PFSK-1 (cell line): ENCODE results near the gene AAK1.

Experiments used
- FOXP2 ChIP-seq: optimal IDR thresholded peaks from 2 replicates; pipeline ENCODE3; 2011; ENCODE audit warnings: borderline replicate concordance, control low read depth, inconsistent platforms; ENCODE audit not compliant: insufficient read depth; ENCODE audit errors: extremely low read length, extremely low read depth
- POLR2AphosphoS5 ChIP-seq: IDR thresholded peaks from 2 replicates; pipeline ENCODE4 v1.6.1; 2012; ENCODE audit warnings: low read depth, mild to moderate bottlenecking, control low read depth, low read length, moderate library complexity
- SIN3A ChIP-seq: IDR thresholded peaks from 2 replicates; pipeline ENCODE4 v1.6.1; 2012; ENCODE audit warnings: mild to moderate bottlenecking, low read length, moderate library complexity, borderline replicate concordance; ENCODE audit not compliant: insufficient read depth
- TAF1 ChIP-seq: IDR thresholded peaks from 2 replicates; pipeline ENCODE4 v1.6.1; 2012; ENCODE audit warnings: low read length, control low read depth, borderline replicate concordance; ENCODE audit not compliant: insufficient read depth
- TF ChIP-seq, protein P1 (sequence below), 2 experiments: IDR thresholded peaks; 2 replicates each; pipeline versions ENCODE4 v1.6.1 to v1.8.0; 2011 to 2012; ENCODE audit warnings: low read depth in 2 of 2, low read length in 2 of 2, control low read depth in 1 of 2, inconsistent platforms in 1 of 2, mild to moderate bottlenecking in 1 of 2, moderate library complexity in 1 of 2; ENCODE audit not compliant: insufficient read depth in 1 of 2

AAK1 gene

DNA sequence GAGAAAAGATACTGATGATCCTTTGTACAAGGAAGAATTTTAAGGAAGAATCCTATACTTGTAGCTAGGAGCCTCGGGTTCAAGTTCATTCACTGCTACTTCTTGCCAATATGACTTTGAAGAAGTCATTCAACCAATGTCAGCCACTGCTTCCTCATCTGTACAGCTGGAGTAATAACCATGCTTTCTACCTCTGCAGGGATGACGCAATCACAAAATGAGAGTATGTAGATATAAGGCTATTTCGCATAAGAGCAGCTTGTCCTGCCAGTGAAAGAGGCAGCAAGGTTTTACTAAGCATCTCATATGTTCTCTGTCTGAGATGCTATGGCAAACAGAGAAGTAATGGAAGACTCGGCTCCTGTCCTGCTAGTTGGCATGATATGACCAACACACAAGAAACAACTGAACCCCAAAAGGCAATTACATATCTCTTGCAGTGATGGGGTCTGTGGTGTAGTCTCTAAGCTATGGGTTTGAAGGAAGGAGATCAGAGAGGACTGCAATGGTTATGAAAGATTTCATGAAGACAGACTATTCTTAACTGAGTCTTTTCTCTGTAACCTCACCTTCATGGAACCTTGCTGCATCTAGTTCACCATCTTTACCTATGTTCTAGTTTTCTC, 9.2 kb downstream of the AAK1 start:
- TF ChIP-seq FOXP2 (no peak), SIN3A (no peak), POLR2AphosphoS5 (no peak), TAF1 (no peak)
- TF ChIP-seq, protein P1, sequence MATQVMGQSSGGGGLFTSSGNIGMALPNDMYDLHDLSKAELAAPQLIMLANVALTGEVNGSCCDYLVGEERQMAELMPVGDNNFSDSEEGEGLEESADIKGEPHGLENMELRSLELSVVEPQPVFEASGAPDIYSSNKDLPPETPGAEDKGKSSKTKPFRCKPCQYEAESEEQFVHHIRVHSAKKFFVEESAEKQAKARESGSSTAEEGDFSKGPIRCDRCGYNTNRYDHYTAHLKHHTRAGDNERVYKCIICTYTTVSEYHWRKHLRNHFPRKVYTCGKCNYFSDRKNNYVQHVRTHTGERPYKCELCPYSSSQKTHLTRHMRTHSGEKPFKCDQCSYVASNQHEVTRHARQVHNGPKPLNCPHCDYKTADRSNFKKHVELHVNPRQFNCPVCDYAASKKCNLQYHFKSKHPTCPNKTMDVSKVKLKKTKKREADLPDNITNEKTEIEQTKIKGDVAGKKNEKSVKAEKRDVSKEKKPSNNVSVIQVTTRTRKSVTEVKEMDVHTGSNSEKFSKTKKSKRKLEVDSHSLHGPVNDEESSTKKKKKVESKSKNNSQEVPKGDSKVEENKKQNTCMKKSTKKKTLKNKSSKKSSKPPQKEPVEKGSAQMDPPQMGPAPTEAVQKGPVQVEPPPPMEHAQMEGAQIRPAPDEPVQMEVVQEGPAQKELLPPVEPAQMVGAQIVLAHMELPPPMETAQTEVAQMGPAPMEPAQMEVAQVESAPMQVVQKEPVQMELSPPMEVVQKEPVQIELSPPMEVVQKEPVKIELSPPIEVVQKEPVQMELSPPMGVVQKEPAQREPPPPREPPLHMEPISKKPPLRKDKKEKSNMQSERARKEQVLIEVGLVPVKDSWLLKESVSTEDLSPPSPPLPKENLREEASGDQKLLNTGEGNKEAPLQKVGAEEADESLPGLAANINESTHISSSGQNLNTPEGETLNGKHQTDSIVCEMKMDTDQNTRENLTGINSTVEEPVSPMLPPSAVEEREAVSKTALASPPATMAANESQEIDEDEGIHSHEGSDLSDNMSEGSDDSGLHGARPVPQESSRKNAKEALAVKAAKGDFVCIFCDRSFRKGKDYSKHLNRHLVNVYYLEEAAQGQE (IDR thresholded peaks at IDR 0.05; ENCODE audit: insufficient read depth in 1 of 2, low read depth in 2 of 2, low read length in 2 of 2): no peak

DNA sequence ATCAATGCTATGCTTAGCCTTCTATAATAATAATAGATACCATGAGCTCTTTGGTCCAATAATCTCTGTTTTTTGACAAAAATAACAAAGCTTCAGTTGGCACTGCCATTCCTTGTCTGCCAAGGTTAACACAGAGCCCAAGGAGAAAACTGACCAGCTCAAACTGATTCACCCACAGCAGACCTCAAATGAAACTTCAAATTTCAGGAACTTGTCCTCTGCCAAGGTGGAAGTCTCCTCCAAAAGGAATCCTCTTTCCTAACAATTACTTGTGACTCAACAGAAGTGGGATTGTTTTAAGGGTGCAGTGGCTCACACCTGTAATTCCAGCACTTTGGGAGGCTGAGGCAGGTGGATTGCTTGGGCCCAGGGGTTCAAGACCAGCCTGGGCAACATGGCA, 12.1 kb downstream of the AAK1 start:
- no peak for TF ChIP-seq POLR2AphosphoS5
- TF ChIP-seq TAF1: no peak
- TF ChIP-seq SIN3A: no peak
- TF ChIP-seq, protein P1 (IDR thresholded peaks at IDR 0.05; ENCODE audit: insufficient read depth in 1 of 2, low read depth in 2 of 2, low read length in 2 of 2): no peak
- TF ChIP-seq FOXP2: no peak

DNA sequence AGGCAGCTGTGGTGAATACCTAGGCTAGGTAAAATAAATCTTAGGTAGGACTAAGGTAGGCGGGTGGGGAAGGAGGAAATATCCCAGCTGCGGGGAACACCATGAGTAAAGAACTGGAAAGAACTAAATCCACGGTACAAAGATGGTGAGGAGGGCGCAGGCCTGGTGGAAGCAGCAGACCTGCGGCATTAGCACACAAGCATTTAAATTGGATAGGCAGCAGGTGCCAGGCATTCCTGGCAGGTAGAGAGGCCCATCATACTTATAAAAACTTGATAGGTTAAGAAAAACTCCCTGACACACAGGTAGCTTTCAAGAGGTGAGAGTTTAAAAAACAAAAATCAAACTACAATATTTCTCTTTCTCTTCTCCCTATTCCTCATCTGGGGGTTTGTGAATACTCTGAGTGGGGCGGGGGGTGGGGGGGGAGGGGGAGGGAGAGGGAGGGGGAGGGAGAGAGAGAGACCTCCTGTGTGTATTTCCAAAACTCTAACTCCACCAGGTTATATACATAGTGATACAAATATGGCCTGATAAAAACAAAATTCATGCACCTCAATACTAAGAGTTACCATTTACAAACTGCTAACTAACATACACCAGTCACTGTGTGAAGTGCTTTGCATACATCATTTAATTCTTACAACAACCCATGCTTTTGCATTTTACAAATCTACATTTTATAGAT, 13.5 kb downstream of the AAK1 start:
- no peak for TF ChIP-seq TAF1
- TF ChIP-seq POLR2AphosphoS5: no peak
- TF ChIP-seq SIN3A: no peak
- TF ChIP-seq, protein P1 (IDR thresholded peaks at IDR 0.05; ENCODE audit: insufficient read depth in 1 of 2, low read depth in 2 of 2, low read length in 2 of 2): no peak
- no peak for TF ChIP-seq FOXP2

DNA sequence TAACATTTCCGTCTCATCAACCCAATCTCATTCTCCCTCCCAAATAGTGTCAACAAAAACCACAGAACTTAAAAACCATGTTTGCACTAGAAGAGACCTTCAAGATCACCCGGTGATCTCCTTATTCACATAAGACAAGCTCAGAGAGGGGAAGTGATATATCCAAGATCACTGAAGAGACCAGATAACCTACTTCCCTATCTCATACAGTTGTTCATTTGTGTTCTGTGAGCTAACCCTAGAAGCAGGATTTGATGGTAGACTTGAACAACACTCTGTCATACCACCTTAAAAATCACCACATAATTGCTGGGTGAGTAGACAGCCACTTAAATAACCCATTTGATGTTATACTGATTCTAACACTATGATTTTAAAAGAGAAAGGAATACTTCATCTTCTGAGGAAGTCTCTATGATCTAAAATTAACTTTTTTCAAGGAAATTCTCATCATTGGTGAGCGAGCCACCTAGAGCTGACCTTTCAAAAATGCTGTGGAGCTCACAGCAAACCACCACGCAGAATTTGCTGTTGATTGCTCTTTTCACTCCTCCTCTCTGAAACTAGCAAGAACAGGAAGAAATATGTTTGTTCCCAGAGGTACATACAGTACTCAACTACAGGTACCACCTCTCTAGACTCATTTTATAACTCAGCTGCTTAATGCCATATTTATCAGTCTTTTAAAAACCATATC, 15.1 kb downstream of the AAK1 start:
- TF ChIP-seq, protein P1 (IDR thresholded peaks at IDR 0.05; ENCODE audit: insufficient read depth in 1 of 2, low read depth in 2 of 2, low read length in 2 of 2): no peak
- TF ChIP-seq POLR2AphosphoS5 (no peak), SIN3A (no peak), TAF1 (no peak)
